Measurements from ENCODE around the gene TEX44. TPM values are rescaled to one million over a fixed set of nuclear protein-coding genes. Genes with fewer than 3 reads are reported as not detected.

The TEX44 gene
- total RNA-seq, 1 donor from 2014 or later = not detected

- no peaks in the 10 kb centered on the region for H3K9me3 Mint-ChIP-seq
- H3K36me3 Mint-ChIP-seq = no peaks in the 10 kb centered on the region
- H3K36me3 ChIP-seq = no peaks in the 10 kb centered on the region
- peaks cover 51% of the 10 kb centered on the region for H3F3A ChIP-seq (ENCODE audit: low read depth)
- H4K20me1 ChIP-seq (ENCODE audit: low read depth) = peaks cover 2% of the 10 kb centered on the region
- H3K4me1 Mint-ChIP-seq = peaks cover 47% of the 10 kb centered on the region
- peak overlapping the region; percentile 78 for H3K4me3 Mint-ChIP-seq
- peak overlapping the region; percentile 40 for H3K4me3 ChIP-seq
- H3K79me2 ChIP-seq (ENCODE audit: low read depth) = no peaks in the 10 kb centered on the region
- peak overlapping the region; percentile 77 for H3K4me2 ChIP-seq
- H3K27me3 Mint-ChIP-seq (ENCODE audit: insufficient read depth, low read depth) = peaks cover 18% of the 10 kb centered on the region
- H3K9ac ChIP-seq = no peak overlapping the region
- peaks cover 36% of the 10 kb centered on the region for H3K4me1 ChIP-seq
- TF ChIP-seq EZH2phosphoT487 (IDR thresholded peaks at IDR 0.05) (no peak), EZH2 (IDR thresholded peaks at IDR 0.05) (no peak)
- TF ChIP-seq, protein P1, sequence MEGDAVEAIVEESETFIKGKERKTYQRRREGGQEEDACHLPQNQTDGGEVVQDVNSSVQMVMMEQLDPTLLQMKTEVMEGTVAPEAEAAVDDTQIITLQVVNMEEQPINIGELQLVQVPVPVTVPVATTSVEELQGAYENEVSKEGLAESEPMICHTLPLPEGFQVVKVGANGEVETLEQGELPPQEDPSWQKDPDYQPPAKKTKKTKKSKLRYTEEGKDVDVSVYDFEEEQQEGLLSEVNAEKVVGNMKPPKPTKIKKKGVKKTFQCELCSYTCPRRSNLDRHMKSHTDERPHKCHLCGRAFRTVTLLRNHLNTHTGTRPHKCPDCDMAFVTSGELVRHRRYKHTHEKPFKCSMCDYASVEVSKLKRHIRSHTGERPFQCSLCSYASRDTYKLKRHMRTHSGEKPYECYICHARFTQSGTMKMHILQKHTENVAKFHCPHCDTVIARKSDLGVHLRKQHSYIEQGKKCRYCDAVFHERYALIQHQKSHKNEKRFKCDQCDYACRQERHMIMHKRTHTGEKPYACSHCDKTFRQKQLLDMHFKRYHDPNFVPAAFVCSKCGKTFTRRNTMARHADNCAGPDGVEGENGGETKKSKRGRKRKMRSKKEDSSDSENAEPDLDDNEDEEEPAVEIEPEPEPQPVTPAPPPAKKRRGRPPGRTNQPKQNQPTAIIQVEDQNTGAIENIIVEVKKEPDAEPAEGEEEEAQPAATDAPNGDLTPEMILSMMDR (IDR thresholded peaks at IDR 0.05) = no peak
- DNase-seq (ENCODE audit: low spot score) = peak; percentile 100
- H3K9me3 ChIP-seq (ENCODE audit: low read depth) = no peaks in the 10 kb centered on the region
- peak overlapping the region; percentile 98 for H3K27ac ChIP-seq
- H3K27me3 ChIP-seq = no peaks in the 10 kb centered on the region
- H2AFZ ChIP-seq (replicated peaks) = peak overlapping the region; percentile 2
- H3K27ac Mint-ChIP-seq = peak overlapping the region; percentile 100
These were observed 12.3 kb downstream of the TEX44 start for GRCh38 chr2:231604685-231605606.

GRCh38 chr2:231605607-231606091 is 13.0 kb downstream of the TEX44 start:
- peaks cover 36% of the 10 kb centered on the region for H3K4me1 ChIP-seq
- Mint-ChIP-seq H3K4me1 (peaks cover 51% of the 10 kb centered on the region), H3K27me3 (ENCODE audit: insufficient read depth, low read depth) (peaks cover 21% of the 10 kb centered on the region), H3K27ac (peak overlapping the region; percentile 100), H3K9me3 (no peaks in the 10 kb centered on the region), H3K4me3 (peak overlapping the region; percentile 78), H3K36me3 (no peaks in the 10 kb centered on the region)
- no peaks in the 10 kb centered on the region for H3K36me3 ChIP-seq
- no peak overlapping the region for H3K27ac ChIP-seq
- H2AFZ ChIP-seq (replicated peaks) = no peak overlapping the region
- H4K20me1 ChIP-seq (ENCODE audit: low read depth) = peaks cover 2% of the 10 kb centered on the region
- TF ChIP-seq, protein P1 (IDR thresholded peaks at IDR 0.05) = no peak
- no peak for TF ChIP-seq EZH2phosphoT487 (IDR thresholded peaks at IDR 0.05)
- TF ChIP-seq EZH2 (IDR thresholded peaks at IDR 0.05) = no peak
- H3K79me2 ChIP-seq (ENCODE audit: low read depth) = no peaks in the 10 kb centered on the region
- H3F3A ChIP-seq (ENCODE audit: low read depth) = peaks cover 51% of the 10 kb centered on the region
- H3K4me3 ChIP-seq = no peak overlapping the region
- no peaks in the 10 kb centered on the region for H3K27me3 ChIP-seq
- DNase-seq (ENCODE audit: low spot score) = no peak
- H3K4me2 ChIP-seq = peak overlapping the region; percentile 36
- no peaks in the 10 kb centered on the region for H3K9me3 ChIP-seq (ENCODE audit: low read depth)
- H3K9ac ChIP-seq = no peak overlapping the region

DNA sequence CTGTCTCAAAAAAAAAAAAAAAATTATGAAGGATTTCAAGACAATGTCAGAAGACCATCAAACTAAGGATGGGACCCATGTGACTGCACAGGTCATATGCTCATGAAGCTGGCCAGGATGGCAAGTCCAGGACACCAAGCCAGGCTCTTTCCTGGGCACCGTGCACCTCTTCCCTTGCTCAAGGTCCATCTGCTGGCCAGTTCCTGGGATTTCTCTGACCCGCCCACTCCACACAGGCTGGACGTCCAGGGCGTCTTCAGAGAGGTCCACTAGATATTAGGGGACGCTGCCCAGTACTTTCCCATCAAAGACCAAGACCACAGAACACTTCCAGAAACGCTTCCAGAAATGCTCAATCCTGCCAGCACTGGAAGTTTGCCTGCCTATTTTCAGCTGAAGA is 14.3 kb downstream of the TEX44 start:
- H3K4me3 ChIP-seq = no peak overlapping the region
- H3K9me3 ChIP-seq (ENCODE audit: low read depth) = no peaks in the 10 kb centered on the region
- H3K36me3 ChIP-seq = no peaks in the 10 kb centered on the region
- peaks cover 34% of the 10 kb centered on the region for H3K4me1 ChIP-seq
- no peak overlapping the region for H3K27ac ChIP-seq
- H4K20me1 ChIP-seq (ENCODE audit: low read depth) = peaks cover 2% of the 10 kb centered on the region
- Mint-ChIP-seq H3K27me3 (ENCODE audit: insufficient read depth, low read depth) (peaks cover 16% of the 10 kb centered on the region), H3K27ac (peak overlapping the region; percentile 37), H3K4me1 (peaks cover 52% of the 10 kb centered on the region), H3K36me3 (no peaks in the 10 kb centered on the region), H3K9me3 (no peaks in the 10 kb centered on the region), H3K4me3 (no peak overlapping the region)
- H3K27me3 ChIP-seq = no peaks in the 10 kb centered on the region
- H3K79me2 ChIP-seq (ENCODE audit: low read depth) = no peaks in the 10 kb centered on the region
- peaks cover 39% of the 10 kb centered on the region for H3F3A ChIP-seq (ENCODE audit: low read depth)
- H3K4me2 ChIP-seq = no peak overlapping the region
- H2AFZ ChIP-seq (replicated peaks) = no peak overlapping the region
- DNase-seq (ENCODE audit: low spot score) = no peak
- TF ChIP-seq, protein P1 (IDR thresholded peaks at IDR 0.05) = no peak
- no peak for TF ChIP-seq EZH2phosphoT487 (IDR thresholded peaks at IDR 0.05)
- no peak for TF ChIP-seq EZH2 (IDR thresholded peaks at IDR 0.05)
- H3K9ac ChIP-seq = no peak overlapping the region
